Neuronal stem cell (in vitro differentiated cells): ENCODE results near the gene LMO1.

Experiments
- DNase-seq: peaks from one replicate; pipeline ENCODE4 v3.0.0-alpha.2; 2013; ENCODE audit warnings: low spot score
- H2AFZ ChIP-seq: one replicate; pipeline ENCODE4 v1.6.1; 2013; ENCODE audit warnings: mild to moderate bottlenecking, low read length, inconsistent platforms
- H2AK5ac ChIP-seq: 2 replicates; pipeline ENCODE4 v1.6.1; 2013; ENCODE audit warnings: low read depth, mild to moderate bottlenecking, inconsistent platforms, low read length, moderate library complexity, mixed read lengths
- H2BK120ac ChIP-seq: 2 replicates; pipeline ENCODE4 v1.6.1; 2013; ENCODE audit warnings: low read depth, mild to moderate bottlenecking, inconsistent platforms, low read length, moderate library complexity, mixed read lengths
- H2BK12ac ChIP-seq: one replicate; pipeline ENCODE4 v1.6.1; 2013; ENCODE audit warnings: low read length, inconsistent platforms
- H2BK15ac ChIP-seq: 2 replicates; pipeline ENCODE4 v1.6.1; 2013; ENCODE audit warnings: mild to moderate bottlenecking, low read length, inconsistent platforms, mixed read lengths
- H2BK5ac ChIP-seq: one replicate; pipeline ENCODE4 v1.6.1; 2013; ENCODE audit warnings: inconsistent platforms, mild to moderate bottlenecking, low read length, moderate library complexity
- H3K14ac ChIP-seq: one replicate; pipeline ENCODE4 v1.6.1; 2013; ENCODE audit warnings: low read length, inconsistent platforms
- H3K18ac ChIP-seq: 2 replicates; pipeline ENCODE4 v1.6.1; 2013; ENCODE audit warnings: low read length, inconsistent platforms
- H3K23ac ChIP-seq: 2 replicates; pipeline ENCODE4 v1.6.1; 2013; ENCODE audit warnings: low read depth, mild to moderate bottlenecking, mixed read lengths, low read length, inconsistent platforms; ENCODE audit not compliant: poor library complexity
- H3K27ac ChIP-seq: replicated peaks from 3 replicates; pipeline ENCODE4 v1.5.1; 2013; ENCODE audit warnings: low read length, inconsistent platforms
- H3K27me3 ChIP-seq, 3 experiments: 2 replicates each; pipeline ENCODE4 v1.6.1; 2013; ENCODE audit warnings: low read length in 3 of 3, mild to moderate bottlenecking in 2 of 3, inconsistent platforms in 1 of 3, low read depth in 1 of 3, mixed read lengths in 1 of 3, moderate library complexity in 1 of 3; ENCODE audit not compliant: control insufficient read depth in 3 of 3, insufficient read depth in 3 of 3
- H3K36me3 ChIP-seq, 2 donors: replicated peaks in 1 of 2; 2 replicates each; pipeline ENCODE4 v1.6.1; 2013; ENCODE audit warnings: low read length in 2 of 2; ENCODE audit not compliant: control insufficient read depth in 2 of 2, insufficient read depth in 2 of 2
- H3K4ac ChIP-seq: 2 replicates; pipeline ENCODE4 v1.6.1; 2013; ENCODE audit warnings: inconsistent platforms, mild to moderate bottlenecking, low read length, moderate library complexity
- H3K4me1 ChIP-seq, 2 donors: 1 replicate in 1 of 2; 2 replicates in 1 of 2; pipeline ENCODE4 v1.6.1; 2013; ENCODE audit warnings: low read length in 2 of 2, low read depth in 1 of 2; ENCODE audit not compliant: control insufficient read depth in 2 of 2, insufficient read depth in 1 of 2
- H3K4me2 ChIP-seq: one replicate; pipeline ENCODE4 v1.6.1; 2013; ENCODE audit warnings: mild to moderate bottlenecking, low read length, inconsistent platforms; ENCODE audit not compliant: insufficient read depth, poor library complexity, severe bottlenecking
- H3K4me3 ChIP-seq, 2 donors: 2 replicates each; pipeline ENCODE4 v1.5.1; 2013; ENCODE audit warnings: low read length in 2 of 2, mild to moderate bottlenecking in 2 of 2, inconsistent platforms in 1 of 2, moderate library complexity in 1 of 2
- H3K79me1 ChIP-seq: one replicate; pipeline ENCODE4 v1.6.1; 2013; ENCODE audit warnings: low read depth, mild to moderate bottlenecking, inconsistent platforms, low read length, moderate library complexity
- H3K9ac ChIP-seq: one replicate; pipeline ENCODE4 v1.6.1; 2013; ENCODE audit warnings: mild to moderate bottlenecking, low read depth, low read length, inconsistent platforms; ENCODE audit not compliant: poor library complexity
- H3K9me3 ChIP-seq, 2 donors: replicated peaks in 1 of 2; 2 replicates each; pipeline versions ENCODE3 to v1.6.1; 2013; ENCODE audit warnings: low read length in 2 of 2, mild to moderate bottlenecking in 2 of 2, inconsistent platforms in 1 of 2, low read depth in 1 of 2, mixed read lengths in 1 of 2, moderate library complexity in 1 of 2; ENCODE audit not compliant: control insufficient read depth in 2 of 2, insufficient read depth in 1 of 2
- H4K8ac ChIP-seq: one replicate; pipeline ENCODE4 v1.6.1; 2013; ENCODE audit warnings: low read depth, mild to moderate bottlenecking, inconsistent platforms, low read length, moderate library complexity
- H4K91ac ChIP-seq: one replicate; pipeline ENCODE4 v1.6.1; 2013; ENCODE audit warnings: low read length, low read depth, mild to moderate bottlenecking, inconsistent platforms; ENCODE audit not compliant: poor library complexity
- WGBS, 2 donors: extraction: QIAGEN DNeasy Blood & Tissue Kit; methylation state at CpG; one replicate each; pipeline ENCODE4 v1.1.7; 2013; ENCODE audit warnings: missing lambda C conversion rate in 2 of 2, mixed read lengths in 1 of 2; ENCODE audit not compliant: insufficient read length in 2 of 2, insufficient replicate concordance in 1 of 2; ENCODE audit errors: extremely low coverage in 2 of 2; 5-methylcytosine and 5-hydroxymethylcytosine counted together

Gene LMO1

DNA sequence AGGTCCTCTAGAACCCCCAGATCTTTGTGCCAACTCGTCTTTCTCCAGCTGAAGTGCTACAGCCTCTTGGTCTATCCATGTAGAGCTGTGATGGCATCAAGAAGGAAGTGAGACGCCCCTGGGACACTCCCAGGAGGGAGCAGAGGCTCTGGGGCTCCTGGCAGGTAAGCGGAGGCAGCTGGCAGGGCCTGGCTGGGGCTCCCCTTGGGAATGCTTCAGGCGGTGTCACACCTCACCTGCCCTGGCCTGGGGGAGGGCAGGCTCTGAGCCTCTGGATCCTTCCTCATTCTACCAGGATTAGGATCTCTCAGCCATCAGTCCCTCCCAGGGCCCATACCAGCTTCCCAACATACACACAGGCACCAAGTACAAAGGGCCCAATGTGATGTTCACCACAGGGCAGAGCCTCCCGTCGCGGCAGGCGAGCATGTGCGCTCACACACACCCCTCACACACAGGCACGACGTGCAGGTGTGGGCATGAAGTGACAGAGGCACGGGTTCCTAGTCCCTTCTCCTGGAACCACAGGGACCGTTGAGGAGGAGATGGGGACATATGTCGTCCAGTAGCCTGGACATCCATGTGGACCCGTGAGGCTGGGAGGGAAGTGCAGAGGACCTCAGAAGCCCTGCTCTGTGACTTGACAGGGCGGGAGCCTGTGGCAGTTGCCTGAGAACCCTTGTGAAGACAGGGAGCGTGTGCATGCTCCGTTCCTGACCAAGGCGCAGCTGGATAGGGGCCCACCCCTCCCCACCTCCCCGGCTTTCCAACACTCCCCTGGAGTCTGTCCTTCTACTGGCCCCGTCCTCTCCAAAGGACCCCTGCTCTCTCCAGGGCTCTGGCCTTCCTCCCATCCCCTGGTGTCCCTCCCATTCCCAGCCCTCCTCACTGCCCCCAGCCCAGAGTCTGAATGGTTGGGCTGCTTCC is 32.5 kb downstream of the LMO1 start:
- Histone ChIP-seq H3K9ac (peak overlapping the region; percentile 25), H3K27ac (no peak overlapping the region), H2BK120ac (peak overlapping the region; percentile 40), H3K4ac (no peak overlapping the region), H2BK5ac (no peak overlapping the region), H3K4me3 (peak overlapping the region in 1 of 2 donors; percentile 33), H2BK12ac (peak overlapping the region; percentile 86), H3K79me1 (peaks cover 4% of the 10 kb centered on the region), H4K91ac (no peak overlapping the region), H3K4me1 (peaks cover 0 to 15% of the 10 kb centered on the region in 2 donors), H3K14ac (peak overlapping the region; percentile 44), H2AK5ac (peak overlapping the region; percentile 13), H3K18ac (peak overlapping the region; percentile 53), H3K4me2 (no peak overlapping the region), H4K8ac (no peak overlapping the region), H2BK15ac (peak overlapping the region; percentile 63), H3K36me3 (peaks cover 0 to 1% of the 10 kb centered on the region in 2 donors), H3K9me3 (no peaks in the 10 kb centered on the region), H3K23ac (peak overlapping the region; percentile 39), H3K27me3 (peaks cover 0 to 48% (median 0%) of the 10 kb centered on the region in 3 experiments), H2AFZ (no peak overlapping the region)
- DNase-seq: no peak
- no CpG with 5 or more reads among the region's 21 CpGs for WGBS, 2 donors

DNA sequence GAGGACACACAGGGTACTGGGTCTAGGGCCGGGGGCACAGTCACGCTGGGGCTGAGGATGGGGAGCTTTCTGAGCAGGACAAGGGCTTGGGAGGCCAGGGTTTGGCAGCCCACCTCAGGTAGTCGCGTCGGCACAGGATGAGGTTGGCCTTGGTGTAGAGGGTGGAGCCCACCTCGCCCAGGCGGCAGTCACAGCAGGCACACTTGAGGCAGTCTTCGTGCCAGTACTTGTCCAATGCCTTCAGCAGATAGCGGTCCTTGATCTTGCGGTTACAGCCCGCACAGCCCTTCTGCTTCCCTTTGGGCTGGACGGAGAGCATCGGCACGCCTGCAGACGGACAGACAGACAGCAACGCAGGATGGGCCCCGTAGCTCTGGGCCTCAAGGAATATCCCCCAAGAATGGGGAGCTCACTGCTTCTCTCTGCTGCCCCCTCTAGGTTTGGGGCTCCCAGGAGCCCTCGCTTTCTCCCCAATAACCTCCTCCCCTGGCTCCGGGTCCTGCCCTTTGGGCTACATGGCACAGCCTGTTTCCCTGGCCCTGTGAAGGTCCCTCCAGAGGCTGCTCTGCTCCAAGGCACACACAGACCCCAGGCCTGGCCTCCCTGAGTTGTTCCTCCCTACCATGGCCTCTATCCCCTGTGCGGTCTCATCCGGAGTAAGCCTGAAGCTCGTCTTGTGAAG is 33.4 kb downstream of the LMO1 start:
- peaks cover 0 to 15% of the 10 kb centered on the region in 2 donors for H3K4me1 ChIP-seq
- no peak overlapping the region for H3K23ac ChIP-seq
- peaks cover 0 to 1% of the 10 kb centered on the region in 2 donors for H3K36me3 ChIP-seq
- H4K8ac ChIP-seq: no peak overlapping the region
- H3K4me3 ChIP-seq: no peak overlapping the region
- peaks cover 4% of the 10 kb centered on the region for H3K79me1 ChIP-seq
- peak overlapping the region; percentile 66 for H2AK5ac ChIP-seq
- peak overlapping the region; percentile 20 for H3K18ac ChIP-seq
- no peak for DNase-seq
- H3K9ac ChIP-seq: no peak overlapping the region
- H3K27me3 ChIP-seq: peaks cover 0 to 48% (median 0%) of the 10 kb centered on the region in 3 experiments
- no CpG with 5 or more reads among the region's 22 CpGs for WGBS, 2 donors
- peak overlapping the region; percentile 97 for H3K14ac ChIP-seq
- H4K91ac ChIP-seq: peak overlapping the region; percentile 38
- peak overlapping the region; percentile 80 for H2BK15ac ChIP-seq
- peak overlapping the region; percentile 24 for H2BK12ac ChIP-seq
- no peak overlapping the region for H2BK120ac ChIP-seq
- no peaks in the 10 kb centered on the region for H3K9me3 ChIP-seq
- H2AFZ ChIP-seq: no peak overlapping the region
- H3K4ac ChIP-seq: no peak overlapping the region
- H3K4me2 ChIP-seq: no peak overlapping the region
- H3K27ac ChIP-seq: no peak overlapping the region
- no peak overlapping the region for H2BK5ac ChIP-seq

DNA sequence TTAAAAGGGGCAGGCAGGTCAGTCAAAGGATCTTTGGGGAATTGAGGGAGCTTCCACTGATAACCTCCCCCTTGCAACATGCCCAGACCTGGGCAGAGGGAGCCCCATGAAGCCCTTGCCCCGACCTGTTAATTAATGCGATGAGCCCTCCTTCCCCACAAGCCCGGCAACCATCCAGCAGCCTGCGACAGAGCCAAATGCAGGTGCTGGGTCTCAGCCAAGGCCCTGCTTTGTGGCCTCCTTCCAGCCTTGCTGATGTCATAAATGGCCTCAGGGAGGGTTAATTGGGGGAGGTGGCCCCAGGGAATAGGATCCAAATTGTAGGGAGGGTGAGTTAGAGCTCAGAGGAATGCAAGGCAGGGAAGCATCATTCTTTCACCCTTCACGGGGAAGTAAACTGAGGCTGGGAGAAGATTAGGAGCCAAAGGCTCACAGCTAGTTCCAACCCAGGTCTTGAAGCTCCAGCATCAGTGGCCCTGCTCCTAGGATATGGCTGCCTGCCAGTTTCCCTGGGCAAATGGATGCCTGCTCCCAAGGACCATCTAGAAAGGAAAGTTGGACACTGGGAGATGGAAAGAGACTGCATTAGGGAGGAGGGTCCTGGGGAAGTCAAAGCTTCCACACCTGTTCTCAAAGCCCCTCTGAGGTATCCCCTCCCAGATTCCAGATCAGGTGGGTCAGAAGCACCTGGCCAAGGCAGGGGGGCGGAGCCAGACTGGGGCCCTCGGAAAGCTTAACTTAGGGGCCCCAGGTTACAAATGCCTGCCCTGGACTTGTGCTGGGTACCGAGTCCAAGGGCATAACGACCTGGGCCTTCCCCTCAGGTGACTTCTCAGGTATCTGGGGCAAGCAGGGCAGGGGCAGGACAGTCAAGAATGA is 34.1 kb downstream of the LMO1 start:
- no peak overlapping the region for H3K9ac ChIP-seq
- peaks cover 0 to 1% of the 10 kb centered on the region in 2 donors for H3K36me3 ChIP-seq
- no peak overlapping the region for H3K4me2 ChIP-seq
- no peak overlapping the region for H2BK5ac ChIP-seq
- no peak overlapping the region for H3K27ac ChIP-seq
- no peak overlapping the region for H2BK120ac ChIP-seq
- H3K23ac ChIP-seq: no peak overlapping the region
- H2AFZ ChIP-seq: no peak overlapping the region
- peak overlapping the region; percentile 24 for H2BK12ac ChIP-seq
- peak overlapping the region; percentile 66 for H2AK5ac ChIP-seq
- peaks cover 0 to 41% (median 0%) of the 10 kb centered on the region in 3 experiments for H3K27me3 ChIP-seq
- H4K8ac ChIP-seq: no peak overlapping the region
- H2BK15ac ChIP-seq: peak overlapping the region; percentile 80
- H3K14ac ChIP-seq: no peak overlapping the region
- no peak overlapping the region for H4K91ac ChIP-seq
- H3K9me3 ChIP-seq: no peaks in the 10 kb centered on the region
- H3K4me3 ChIP-seq: no peak overlapping the region
- peaks cover 4% of the 10 kb centered on the region for H3K79me1 ChIP-seq
- DNase-seq: no peak
- H3K4me1 ChIP-seq: peaks cover 0 to 14% of the 10 kb centered on the region in 2 donors
- no CpG with 5 or more reads among the region's 9 CpGs for WGBS, 2 donors
- peak overlapping the region; percentile 20 for H3K18ac ChIP-seq
- H3K4ac ChIP-seq: no peak overlapping the region
